SK-N-MC (cell line): ENCODE results near the gene DUSP28.

Source experiments
- EZH2 ChIP-seq: fragments of 200-600 bp; sonication (generic); IDR thresholded peaks from one replicate; pipeline ENCODE4 v1.6.1; 2017; ENCODE audit warnings: antibody characterized with exemption
- POLR2AphosphoS5 ChIP-seq: IDR thresholded peaks from 2 replicates; pipeline ENCODE4 v1.6.1; 2012; ENCODE audit warnings: mild to moderate bottlenecking, low read depth, low read length, borderline replicate concordance

DNA sequence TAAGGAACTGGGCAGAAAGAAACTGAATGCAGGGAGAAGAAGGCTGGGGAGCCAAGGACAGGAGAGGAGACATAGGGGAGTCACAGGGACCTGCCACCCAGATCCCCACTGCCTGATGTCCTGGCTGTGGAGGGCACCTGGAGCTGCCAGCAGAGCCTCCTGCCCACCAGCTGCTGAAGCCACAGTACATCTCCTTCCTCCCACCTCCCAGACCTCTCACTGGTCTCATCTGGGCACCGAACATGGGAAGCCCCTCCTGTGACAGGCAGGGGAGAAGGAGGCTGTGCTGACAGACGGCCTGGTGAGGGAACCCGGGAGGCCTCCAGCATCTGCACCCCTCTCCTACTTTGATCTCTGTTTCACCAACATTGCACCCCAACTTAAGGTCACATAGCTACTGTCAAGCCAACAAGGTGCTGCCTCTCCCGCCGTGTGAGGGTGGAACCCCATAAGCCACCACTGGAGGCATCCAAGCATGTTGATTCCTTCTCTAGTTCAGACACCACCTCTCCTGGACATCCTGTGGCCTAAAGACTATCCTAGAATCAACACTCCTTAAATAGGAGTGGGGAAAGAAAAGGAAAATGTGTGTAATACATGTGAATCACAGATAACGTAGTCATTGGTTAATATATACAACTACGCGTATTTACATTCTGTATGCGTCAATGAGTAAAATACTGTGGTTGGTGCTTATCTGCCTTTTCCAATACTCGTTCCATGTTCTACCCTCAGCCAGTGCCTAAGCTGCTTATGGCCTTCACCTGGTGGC lies 4.6 kb downstream of the DUSP28 start:
- TF ChIP-seq POLR2AphosphoS5 (no peak), EZH2 (no peak)
